HFFc6 (cell line): ENCODE results near the gene TMEM62. TPM values are rescaled to one million over a fixed set of nuclear protein-coding genes. Genes with fewer than 3 reads are reported as not detected.

Source experiments
- DNase-seq: peaks from one replicate; pipeline ENCODE4 v3.0.0-alpha.2; 2018
- H3K27ac Mint-ChIP-seq: 2 replicates; pipeline ENCODE4 v1.8.0; 2020; ENCODE audit warnings: mild to moderate bottlenecking, mixed read lengths
- H3K27me3 Mint-ChIP-seq: 2 replicates; pipeline ENCODE4 v1.8.0; 2021; ENCODE audit warnings: mild to moderate bottlenecking, moderate library complexity, mixed read lengths; ENCODE audit not compliant: insufficient read depth
- H3K36me3 Mint-ChIP-seq: 2 replicates; pipeline ENCODE4 v1.8.0; 2021; ENCODE audit warnings: low read depth, mixed read lengths
- H3K4me1 Mint-ChIP-seq: 2 replicates; pipeline ENCODE4 v1.8.0; 2020; ENCODE audit warnings: low read depth, mixed read lengths
- H3K4me3 Mint-ChIP-seq: 2 replicates; pipeline ENCODE4 v1.8.0; 2020; ENCODE audit warnings: mild to moderate bottlenecking, moderate library complexity, mixed read lengths
- H3K9me3 Mint-ChIP-seq: 2 replicates; pipeline ENCODE4 v1.8.0; 2020; ENCODE audit warnings: mild to moderate bottlenecking, mixed read lengths
- CTCF ChIP-seq: fragments of 200-600 bp; sonication (generic); IDR thresholded peaks from 2 replicates; pipeline ENCODE4 v1.5.0; 2021; ENCODE audit warnings: antibody characterized with exemption, mild to moderate bottlenecking
- total RNA-seq, 6 experiments: library from RNA; stranded (reverse); fragmentation: NEBNext Ultra II Directional; extraction: Animal tissue kit (Norgen Biotek cat#: 25700); gene quantifications; 2 replicates in 1 of 6; 3 replicates in 5 of 6; pipeline ENCODE4 v1.2.3, GENCODE V29; 2021

The TMEM62 gene
- total RNA-seq, 6 experiments from 2014 or later: 8.2 to 12.1 (median 11.2) TPM

DNA sequence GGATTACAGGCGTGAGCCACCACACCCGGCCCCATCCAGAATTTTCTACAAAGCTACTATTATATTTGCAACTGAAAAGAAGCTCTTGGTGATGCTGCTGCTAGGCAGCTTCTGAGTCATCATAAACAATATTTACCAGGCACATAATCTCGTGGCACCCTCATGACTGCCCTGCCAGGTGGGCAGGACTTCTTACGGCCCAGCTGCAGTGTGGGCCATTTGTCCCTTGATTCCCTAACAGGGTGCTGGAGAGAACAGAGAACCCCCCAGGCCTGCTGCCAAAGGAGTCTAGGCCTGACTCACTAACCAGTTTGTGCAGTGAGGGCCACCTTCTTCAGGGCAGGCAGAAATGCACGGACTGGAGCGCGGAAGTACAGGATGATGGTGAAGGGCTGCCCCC lies 82.6 kb downstream of the TMEM62 start:
- no peaks in the 10 kb centered on the region for H3K36me3 Mint-ChIP-seq
- peak overlapping the region; percentile 38; the same call in 1 of the 2 replicates for H3K27ac Mint-ChIP-seq
- no peak for TF ChIP-seq CTCF
- DNase-seq: peak; percentile 32
- H3K4me3 Mint-ChIP-seq: no peak overlapping the region
- H3K27me3 Mint-ChIP-seq: peaks cover 62% of the 10 kb centered on the region
- H3K4me1 Mint-ChIP-seq: no peaks in the 10 kb centered on the region
- H3K9me3 Mint-ChIP-seq: no peaks in the 10 kb centered on the region

DNA sequence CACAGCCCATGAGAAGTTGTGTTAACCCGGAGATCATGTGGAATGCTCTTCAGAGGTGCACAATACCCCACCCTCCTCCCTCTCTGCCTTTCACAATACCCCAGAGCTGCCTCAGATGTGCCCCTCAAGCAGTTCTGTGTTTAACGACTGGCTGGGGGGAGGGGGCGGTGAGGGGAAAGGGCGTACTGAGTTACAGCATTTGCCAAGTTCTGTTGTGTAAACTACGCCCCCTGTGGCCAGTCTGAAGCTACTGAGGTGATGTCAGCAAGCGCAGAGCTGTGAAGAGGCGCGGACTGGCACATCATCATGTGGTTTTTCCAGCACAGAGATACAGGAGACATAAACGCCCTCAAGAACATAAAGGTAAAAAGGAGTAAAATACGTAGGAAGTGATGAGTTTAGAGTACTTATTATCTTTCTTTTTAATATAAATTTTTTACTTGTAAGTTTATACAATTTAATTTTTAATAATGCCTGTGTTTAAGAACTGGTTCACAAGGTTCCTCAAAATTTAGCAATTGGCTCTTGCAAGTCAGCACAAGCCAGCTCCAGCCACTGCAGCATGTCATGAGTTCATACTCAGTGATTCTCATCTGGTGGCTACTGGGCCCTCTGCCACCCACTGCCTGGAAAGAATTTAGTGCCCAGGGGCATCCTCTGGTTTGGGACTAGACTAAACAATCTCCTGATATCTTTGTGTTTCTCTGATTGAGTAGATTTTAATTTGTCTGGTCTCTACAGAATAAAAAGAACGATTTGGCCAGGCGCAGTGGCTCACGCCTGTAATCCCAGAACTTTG lies 85.7 kb downstream of the TMEM62 start:
- Mint-ChIP-seq H3K4me3 (no peak overlapping the region), H3K27me3 (peaks cover 51% of the 10 kb centered on the region), H3K9me3 (no peaks in the 10 kb centered on the region), H3K36me3 (no peaks in the 10 kb centered on the region), H3K4me1 (no peaks in the 10 kb centered on the region), H3K27ac (no peak overlapping the region)
- TF ChIP-seq CTCF: peak; percentile 71
- peak; percentile 43 for DNase-seq

DNA sequence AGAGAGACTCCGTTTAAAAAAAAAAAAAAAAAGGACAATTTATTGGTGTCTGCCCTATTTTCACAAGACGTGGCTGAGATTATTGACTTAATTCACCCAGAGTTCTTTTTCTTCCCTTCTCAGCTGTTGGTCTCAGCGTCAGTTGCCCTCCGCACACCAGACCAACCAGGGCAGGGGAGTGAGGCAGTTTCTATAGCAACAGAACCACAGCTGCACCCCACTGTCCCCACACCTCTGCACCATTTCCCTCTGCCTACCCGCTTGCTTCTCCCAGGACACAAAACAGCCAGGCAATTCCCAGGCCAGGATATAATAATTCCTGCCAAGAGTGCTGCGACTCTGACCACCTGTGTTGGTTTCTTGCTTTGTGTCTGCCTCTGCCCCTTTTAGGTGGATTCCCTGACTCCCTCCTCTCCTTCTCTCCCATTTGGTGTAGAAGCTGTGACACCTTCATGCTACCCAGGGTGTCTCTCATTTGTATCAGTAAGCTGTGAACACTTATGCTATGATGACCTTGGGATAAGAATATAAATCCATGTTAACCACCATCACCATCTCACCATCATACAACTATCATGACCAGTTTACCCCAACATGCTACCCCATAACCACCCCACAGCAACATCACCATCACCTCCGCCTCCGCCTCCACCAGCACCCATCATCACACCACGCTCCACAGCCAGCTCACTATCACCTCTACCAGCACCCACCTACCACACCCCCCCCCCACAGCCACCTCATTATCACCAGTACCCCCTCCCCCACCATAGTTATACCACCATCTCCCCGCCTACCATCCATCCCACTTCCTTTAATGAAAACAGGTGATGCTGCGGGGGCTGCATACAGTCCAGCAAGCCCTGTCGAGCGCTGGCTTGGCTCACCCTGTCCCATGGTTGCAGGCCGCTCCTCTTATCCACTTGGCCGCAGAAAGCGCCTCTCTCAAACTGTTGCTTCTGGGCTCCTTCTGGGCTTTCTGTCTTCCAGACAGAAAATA lies 86.8 kb downstream of the TMEM62 start:
- H3K9me3 Mint-ChIP-seq: no peaks in the 10 kb centered on the region
- H3K27me3 Mint-ChIP-seq: peaks cover 45% of the 10 kb centered on the region
- H3K27ac Mint-ChIP-seq: no peak overlapping the region
- TF ChIP-seq CTCF: no peak
- no peak for DNase-seq
- H3K36me3 Mint-ChIP-seq: no peaks in the 10 kb centered on the region
- no peaks in the 10 kb centered on the region for H3K4me1 Mint-ChIP-seq
- no peak overlapping the region for H3K4me3 Mint-ChIP-seq

GRCh38 chr15:43220991-43221403 lies 87.6 kb downstream of the TMEM62 start, which contains the start of gene EPB42:
Gene EPB42, minus strand, starts transcription at chr15:43221018. Its CDS starts 193 bp downstream, at chr15:43220825.
- Mint-ChIP-seq H3K27ac (no peak within 1 kb of the TSS), H3K36me3 (no peaks in the 10 kb centered on the region), H3K4me3 (no peak within 1 kb of the TSS), H3K4me1 (no peaks in the 10 kb centered on the region), H3K27me3 (peaks cover 43% of the 10 kb centered on the region), H3K9me3 (no peaks in the 10 kb centered on the region)
- no peak for DNase-seq
- no peak for TF ChIP-seq CTCF

GRCh38 chr15:43221422-43221821 lies 88.0 kb downstream of the TMEM62 start:
- Mint-ChIP-seq H3K27ac (no peak overlapping the region), H3K4me1 (no peaks in the 10 kb centered on the region), H3K27me3 (peaks cover 41% of the 10 kb centered on the region), H3K9me3 (no peaks in the 10 kb centered on the region), H3K36me3 (no peaks in the 10 kb centered on the region), H3K4me3 (no peak overlapping the region)
- TF ChIP-seq CTCF: no peak
- DNase-seq: no peak
